Mesenchymal stem cell (in vitro differentiated cells and primary cell): Measurements from ENCODE around the gene OPCML.

Source experiments
- DNase-seq: peaks from one replicate; pipeline ENCODE4 v3.0.0-alpha.2; 2013
- H2AFZ ChIP-seq: one replicate; pipeline ENCODE4 v1.6.1; 2013; ENCODE audit warnings: low read depth, mild to moderate bottlenecking, control low read depth, inconsistent platforms, low read length, moderate library complexity
- H2AK5ac ChIP-seq: 2 replicates; pipeline ENCODE4 v1.6.1; 2013; ENCODE audit warnings: low read length, moderate library complexity, mild to moderate bottlenecking, inconsistent platforms; ENCODE audit not compliant: severe bottlenecking
- H2BK120ac ChIP-seq: one replicate; pipeline ENCODE4 v1.6.1; 2013; ENCODE audit warnings: low read depth, mild to moderate bottlenecking, inconsistent platforms, low read length, moderate library complexity
- H2BK12ac ChIP-seq, 2 experiments: one replicate each; pipeline ENCODE4 v1.6.1; 2013; ENCODE audit warnings: inconsistent platforms in 2 of 2, low read length in 2 of 2, mild to moderate bottlenecking in 2 of 2, moderate library complexity in 2 of 2, control low read depth in 1 of 2
- H2BK15ac ChIP-seq: one replicate; pipeline ENCODE4 v1.6.1; 2013; ENCODE audit warnings: mild to moderate bottlenecking, low read depth, inconsistent platforms; ENCODE audit not compliant: poor library complexity, severe bottlenecking
- H2BK5ac ChIP-seq: 2 replicates; pipeline ENCODE4 v1.6.1; 2013; ENCODE audit warnings: low read depth, mild to moderate bottlenecking, low read length, control low read depth, inconsistent platforms; ENCODE audit not compliant: poor library complexity, severe bottlenecking
- H3K14ac ChIP-seq, 2 experiments: one replicate each; pipeline ENCODE4 v1.6.1; 2013; ENCODE audit warnings: inconsistent platforms in 2 of 2, low read length in 2 of 2, control low read depth in 1 of 2, mild to moderate bottlenecking in 1 of 2, moderate library complexity in 1 of 2
- H3K18ac ChIP-seq, 2 experiments: one replicate each; pipeline ENCODE4 v1.6.1; 2013; ENCODE audit warnings: inconsistent platforms in 2 of 2, low read length in 2 of 2, control low read depth in 1 of 2, low read depth in 1 of 2, mild to moderate bottlenecking in 1 of 2
- H3K23ac ChIP-seq, 2 experiments: one replicate each; pipeline ENCODE4 v1.6.1; 2013; ENCODE audit warnings: inconsistent platforms in 2 of 2, low read length in 2 of 2, mild to moderate bottlenecking in 2 of 2, moderate library complexity in 2 of 2, control low read depth in 1 of 2
- H3K27ac ChIP-seq: 2 replicates; pipeline ENCODE4 v1.5.1; 2013; ENCODE audit warnings: mild to moderate bottlenecking, moderate library complexity, low read length, control low read depth, inconsistent platforms; ENCODE audit not compliant: poor library complexity, severe bottlenecking
- H3K27me3 ChIP-seq, 2 experiments: 2 replicates each; pipeline versions ENCODE4 v1.6.1 to v1.7.0; 2013; ENCODE audit warnings: low read length in 2 of 2, mild to moderate bottlenecking in 2 of 2, moderate library complexity in 2 of 2, control low read depth in 1 of 2, inconsistent platforms in 1 of 2; ENCODE audit not compliant: control insufficient read depth in 1 of 2, insufficient read depth in 1 of 2
- H3K36me3 ChIP-seq, 2 experiments: 2 replicates each; pipeline versions ENCODE4 v1.6.1 to v1.7.0; 2013; ENCODE audit warnings: low read length in 2 of 2, control low read depth in 1 of 2, inconsistent platforms in 1 of 2, low read depth in 1 of 2, mild to moderate bottlenecking in 1 of 2; ENCODE audit not compliant: insufficient read depth in 2 of 2, control insufficient read depth in 1 of 2
- H3K4ac ChIP-seq, 2 experiments: one replicate each; pipeline ENCODE4 v1.6.1; 2013; ENCODE audit warnings: inconsistent platforms in 2 of 2, low read length in 2 of 2, mild to moderate bottlenecking in 2 of 2, moderate library complexity in 2 of 2, control low read depth in 1 of 2, low read depth in 1 of 2
- H3K4me1 ChIP-seq: 2 replicates; pipeline ENCODE4 v1.6.1; 2013; ENCODE audit warnings: low read depth, low read length, control low read depth; ENCODE audit not compliant: control insufficient read depth, insufficient read depth
- H3K4me2 ChIP-seq: 2 replicates; pipeline ENCODE4 v1.6.1; 2013; ENCODE audit warnings: low read length, mild to moderate bottlenecking, inconsistent platforms; ENCODE audit not compliant: poor library complexity, severe bottlenecking
- H3K4me3 ChIP-seq, 2 experiments: 2 replicates each; pipeline versions ENCODE4 v1.5.1 to v1.7.0; 2013; ENCODE audit warnings: low read length in 2 of 2, mild to moderate bottlenecking in 2 of 2, control low read depth in 1 of 2, low read depth in 1 of 2; ENCODE audit not compliant: insufficient read depth in 1 of 2
- H3K79me1 ChIP-seq: replicated peaks from 2 replicates; pipeline ENCODE4 v1.6.1; 2013; ENCODE audit warnings: mild to moderate bottlenecking, control low read depth, low read length, inconsistent platforms; ENCODE audit not compliant: poor library complexity, severe bottlenecking
- H3K9ac ChIP-seq: 2 replicates; pipeline ENCODE4 v1.7.0; 2013; ENCODE audit warnings: mild to moderate bottlenecking, low read length, moderate library complexity
- H3K9me3 ChIP-seq: 2 replicates; pipeline ENCODE4 v1.7.0; 2013; ENCODE audit warnings: mild to moderate bottlenecking, low read length; ENCODE audit not compliant: control insufficient read depth
- H4K8ac ChIP-seq: one replicate; pipeline ENCODE4 v1.6.1; 2013; ENCODE audit warnings: inconsistent platforms, mild to moderate bottlenecking, low read length, moderate library complexity
- H4K91ac ChIP-seq: one replicate; pipeline ENCODE4 v1.6.1; 2013; ENCODE audit warnings: mild to moderate bottlenecking, low read length, inconsistent platforms
- WGBS: methylation state at CpG from one replicate; pipeline ENCODE4 v1.1.7; 2013; ENCODE audit warnings: mixed read lengths; 5-methylcytosine and 5-hydroxymethylcytosine counted together

OPCML gene

GRCh38 chr11:132904091-132904490, 628.2 kb downstream of the OPCML start:
- Histone ChIP-seq H2BK15ac (no peak overlapping the region), H2AFZ (no peak overlapping the region), H3K27ac (no peak overlapping the region), H3K23ac (no peak overlapping the region), H3K4me2 (no peak overlapping the region), H2BK12ac (no peak overlapping the region), H3K14ac (no peak overlapping the region), H3K4me1 (no peaks in the 10 kb centered on the region), H4K91ac (no peak overlapping the region), H3K4ac (no peak overlapping the region), H3K9ac (no peak overlapping the region), H3K18ac (no peak overlapping the region), H2BK5ac (no peak overlapping the region), H3K79me1 (no peaks in the 10 kb centered on the region), H3K27me3 (no peaks in the 10 kb centered on the region), H2AK5ac (no peak overlapping the region), H4K8ac (no peak overlapping the region), H3K36me3 (no peaks in the 10 kb centered on the region), H3K9me3 (no peaks in the 10 kb centered on the region), H3K4me3 (no peak overlapping the region), H2BK120ac (no peak overlapping the region)
- no CpG with 5 or more reads among the region's 1 CpG for WGBS
- DNase-seq, result no peak

GRCh38 chr11:132901638-132902471, 630.4 kb downstream of the OPCML start:
- no peak overlapping the region for H3K9ac ChIP-seq
- H3K18ac ChIP-seq, result no peak overlapping the region
- H3K9me3 ChIP-seq, result no peaks in the 10 kb centered on the region
- 74% methylated on average over 7 of the region's 14 CpGs for WGBS
- H2BK120ac ChIP-seq, result no peak overlapping the region
- no peak overlapping the region for H2BK5ac ChIP-seq
- no peak overlapping the region for H2AFZ ChIP-seq
- H3K4me3 ChIP-seq, result no peak overlapping the region
- no peak overlapping the region for H4K91ac ChIP-seq
- H3K4ac ChIP-seq, result no peak overlapping the region
- H3K4me2 ChIP-seq, result no peak overlapping the region
- no peak for DNase-seq
- no peak overlapping the region for H3K23ac ChIP-seq
- H2BK15ac ChIP-seq, result no peak overlapping the region
- H2BK12ac ChIP-seq, result no peak overlapping the region
- H3K27ac ChIP-seq, result no peak overlapping the region
- H3K27me3 ChIP-seq, result no peaks in the 10 kb centered on the region
- no peak overlapping the region for H2AK5ac ChIP-seq
- no peak overlapping the region for H3K14ac ChIP-seq
- H3K4me1 ChIP-seq, result no peaks in the 10 kb centered on the region
- no peaks in the 10 kb centered on the region for H3K36me3 ChIP-seq
- H4K8ac ChIP-seq, result no peak overlapping the region
- no peaks in the 10 kb centered on the region for H3K79me1 ChIP-seq

- Histone ChIP-seq H2AFZ (no peak overlapping the region), H2AK5ac (no peak overlapping the region), H3K23ac (no peak overlapping the region), H3K4me3 (no peak overlapping the region), H3K27ac (no peak overlapping the region), H2BK12ac (no peak overlapping the region), H3K4ac (no peak overlapping the region), H2BK15ac (no peak overlapping the region), H4K8ac (no peak overlapping the region), H3K4me1 (no peaks in the 10 kb centered on the region), H3K79me1 (no peaks in the 10 kb centered on the region), H3K36me3 (no peaks in the 10 kb centered on the region), H3K4me2 (no peak overlapping the region), H3K18ac (no peak overlapping the region), H3K9ac (no peak overlapping the region), H3K27me3 (no peaks in the 10 kb centered on the region), H2BK5ac (no peak overlapping the region), H3K9me3 (no peaks in the 10 kb centered on the region), H4K91ac (no peak overlapping the region), H2BK120ac (no peak overlapping the region), H3K14ac (no peak overlapping the region)
- 79% methylated on average over 2 of the region's 2 CpGs for WGBS
- no peak for DNase-seq
Observed at GRCh38 chr11:132898676-132899075, 633.6 kb downstream of the OPCML start.

- no peak overlapping the region for H4K91ac ChIP-seq
- no peak overlapping the region for H3K27ac ChIP-seq
- no peak overlapping the region for H2BK12ac ChIP-seq
- H3K18ac ChIP-seq, result no peak overlapping the region
- H3K4ac ChIP-seq, result no peak overlapping the region
- no peak overlapping the region for H3K14ac ChIP-seq
- no peak overlapping the region for H2BK5ac ChIP-seq
- 79% methylated on average over 4 of the region's 4 CpGs for WGBS
- DNase-seq, result no peak
- no peaks in the 10 kb centered on the region for H3K36me3 ChIP-seq
- no peak overlapping the region for H3K4me2 ChIP-seq
- H3K9ac ChIP-seq, result no peak overlapping the region
- H3K4me1 ChIP-seq, result no peaks in the 10 kb centered on the region
- peak overlapping the region; percentile 24 for H4K8ac ChIP-seq
- H3K79me1 ChIP-seq, result no peaks in the 10 kb centered on the region
- H2BK120ac ChIP-seq, result no peak overlapping the region
- no peaks in the 10 kb centered on the region for H3K27me3 ChIP-seq
- no peak overlapping the region for H3K23ac ChIP-seq
- no peak overlapping the region for H2AFZ ChIP-seq
- no peaks in the 10 kb centered on the region for H3K9me3 ChIP-seq
- H2AK5ac ChIP-seq, result no peak overlapping the region
- no peak overlapping the region for H3K4me3 ChIP-seq
- no peak overlapping the region for H2BK15ac ChIP-seq
Observed at GRCh38 chr11:132898021-132898420, 634.3 kb downstream of the OPCML start.
